Uterus (tissue), 2 donors: ENCODE data around the gene VASH2.

Source experiments
- CTCF ChIP-seq, 4 experiments: fragments of 200-600 bp in 2 of 4; fragments of 450-650 bp in 2 of 4; sonication (generic) in 2 of 4; IDR thresholded peaks; one replicate each; pipeline ENCODE4 v1.5.1; 2016 to 2019; ENCODE audit warnings: antibody characterized with exemption in 4 of 4, mild to moderate bottlenecking in 2 of 4, moderate library complexity in 1 of 4
- POLR2A ChIP-seq, 2 donors: fragments of 450-650 bp; IDR thresholded peaks; one replicate each; pipeline ENCODE4 v1.6.1; 2016; ENCODE audit warnings: antibody characterized with exemption in 2 of 2, mild to moderate bottlenecking in 1 of 2, moderate library complexity in 1 of 2

GRCh38 chr1:212958175-212958574, 7.8 kb downstream of the VASH2 start:
- TF ChIP-seq CTCF (IDR thresholded peaks at IDR 0.05) (no peak), POLR2A (IDR thresholded peaks at IDR 0.05) (no peak)
